ENCODE data around the gene PSAP. TPM values are rescaled to one million over a fixed set of nuclear protein-coding genes. Genes with fewer than 3 reads are reported as not detected.
"Not testable (repeated sequence)": the region's sequence is repeated elsewhere in the genome, so short reads cannot be mapped to it uniquely, and the experiment has no call there.

Gene PSAP
- total RNA-seq, 1 donor from 2014 or later: 210 TPM

GRCh38 chr10:71888248-71888622 is 37.2 kb upstream of the PSAP start:
- Mint-ChIP-seq H3K9me3 (no peaks in the 10 kb centered on the region), H3K27me3 (no peaks in the 10 kb centered on the region), H3K4me3 (peak overlapping the region; percentile 87), H3K36me3 (ENCODE audit: low read depth) (no peaks in the 10 kb centered on the region), H3K27ac (peak overlapping the region; percentile 92), H3K4me1 (peaks cover 44% of the 10 kb centered on the region)
- intact Hi-C loops (cut with micrococcal nuclease): loop anchor here (1.0 to 5.0 kb wide), 7 partner anchors 10 to 511 kb away; partner anchors contain the start of gene PSAP
- ATAC-seq (ENCODE audit: low read depth) (no peak), DNase-seq (no peak)
- TF ChIP-seq CTCF (IDR thresholded peaks at IDR 0.05): no peak
- CTCF ChIA-PET: interaction anchor here (1.4 to 2.8 kb wide), 2 partner anchors 8 to 10 kb away, joined by 4 to 8 read pairs; no protein-coding TSS in a partner anchor
- POLR2A ChIA-PET: interaction anchor here (0.6 to 2.6 kb wide), 4 partner anchors 17 to 1885 kb away, joined by 3 to 13 read pairs (median 6); partner anchors contain the start of gene PSAP

GRCh38 chr10:71887743-71888142 is 36.7 kb upstream of the PSAP start:
- intact Hi-C loops (cut with micrococcal nuclease): loop anchor here (1.0 to 5.0 kb wide), 7 partner anchors 9 to 510 kb away; partner anchors contain the start of gene PSAP
- H3K4me3 Mint-ChIP-seq: peak overlapping the region; percentile 32
- ChIA-PET CTCF (interaction anchor here (1.4 to 2.8 kb wide), 2 partner anchors 9 kb away, joined by 4 to 8 read pairs; no protein-coding TSS in a partner anchor), POLR2A (interaction anchor here (0.6 to 2.6 kb wide), 5 partner anchors 16 to 1885 kb away, joined by 3 to 13 read pairs (median 4); partner anchors contain the start of gene PSAP)
- peaks cover 49% of the 10 kb centered on the region for H3K4me1 Mint-ChIP-seq
- H3K27ac Mint-ChIP-seq: peak overlapping the region; percentile 92
- DNase-seq: no peak
- H3K9me3 Mint-ChIP-seq: no peaks in the 10 kb centered on the region
- no peaks in the 10 kb centered on the region for H3K27me3 Mint-ChIP-seq
- H3K36me3 Mint-ChIP-seq (ENCODE audit: low read depth): no peaks in the 10 kb centered on the region
- TF ChIP-seq CTCF (IDR thresholded peaks at IDR 0.05): no peak
- ATAC-seq (ENCODE audit: low read depth): no peak

- ATAC-seq (ENCODE audit: low read depth): no peak
- ChIA-PET CTCF (interaction anchor here (1.0 to 1.1 kb wide), 2 partner anchors 31 to 56 kb away, joined by 3 read pairs; no protein-coding TSS in a partner anchor), POLR2A (interaction anchor here (0.6 to 1.3 kb wide), 6 partner anchors 9 to 134 kb away, joined by 3 to 6 read pairs (median 4); no protein-coding TSS in a partner anchor)
- Mint-ChIP-seq H3K4me3 (peak overlapping the region; percentile 37), H3K9me3 (no peaks in the 10 kb centered on the region), H3K4me1 (peaks cover 45% of the 10 kb centered on the region), H3K36me3 (ENCODE audit: low read depth) (no peaks in the 10 kb centered on the region), H3K27me3 (no peaks in the 10 kb centered on the region), H3K27ac (peak overlapping the region; percentile 48)
- TF ChIP-seq CTCF (IDR thresholded peaks at IDR 0.05): no peak
- intact Hi-C loops (cut with micrococcal nuclease): no loop called here
- DNase-seq: no peak
These were observed 32.0 kb upstream of the PSAP start for GRCh38 chr10:71882813-71883659.

- no peaks in the 10 kb centered on the region for H3K9me3 Mint-ChIP-seq
- no peak for TF ChIP-seq CTCF (IDR thresholded peaks at IDR 0.05)
- H3K27ac Mint-ChIP-seq: peak overlapping the region; percentile 30
- ChIA-PET CTCF (no interaction called here), POLR2A (interaction anchor here (0.6 to 1.5 kb wide), 5 partner anchors 10 to 1214 kb away, joined by 3 to 6 read pairs (median 4); partner anchors contain the start of gene PSAP)
- H3K4me1 Mint-ChIP-seq: peaks cover 47% of the 10 kb centered on the region
- DNase-seq: no peak
- intact Hi-C loops (cut with micrococcal nuclease): loop anchor here (1.0 kb wide), 1 partner anchor 8 kb away; no protein-coding TSS in a partner anchor
- no peaks in the 10 kb centered on the region for H3K27me3 Mint-ChIP-seq
- no peaks in the 10 kb centered on the region for H3K36me3 Mint-ChIP-seq (ENCODE audit: low read depth)
- no peak overlapping the region for H3K4me3 Mint-ChIP-seq
- no peak for ATAC-seq (ENCODE audit: low read depth)
These were observed 30.8 kb upstream of the PSAP start for GRCh38 chr10:71881647-71882355.

- peaks cover 48% of the 10 kb centered on the region for H3K4me1 Mint-ChIP-seq
- ATAC-seq (ENCODE audit: low read depth); H3K27me3 Mint-ChIP-seq; H3K36me3 Mint-ChIP-seq (ENCODE audit: low read depth); H3K9me3 Mint-ChIP-seq; H3K4me3 Mint-ChIP-seq; DNase-seq; CTCF ChIA-PET: not testable (repeated sequence)
- intact Hi-C loops (cut with micrococcal nuclease): loop anchor here (1.0 kb wide), 1 partner anchor 8 kb away; no protein-coding TSS in a partner anchor
- POLR2A ChIA-PET: interaction anchor here (0.6 to 1.5 kb wide), 3 partner anchors 30 to 1215 kb away, joined by 3 to 4 read pairs (median 4); partner anchors contain the start of gene PSAP
- H3K27ac Mint-ChIP-seq: peak overlapping the region; percentile 7
These were observed 30.2 kb upstream of the PSAP start for GRCh38 chr10:71881307-71881624.

Measured in activated B cell treated with CpG ODN at 0.5 μM for 24 hours (primary cell).